ENCODE results near the gene DLD.
"Not testable (repeated sequence)": the region's sequence is repeated elsewhere in the genome, so short reads cannot be mapped to it uniquely, and the experiment has no call there.

Gene DLD

DNA sequence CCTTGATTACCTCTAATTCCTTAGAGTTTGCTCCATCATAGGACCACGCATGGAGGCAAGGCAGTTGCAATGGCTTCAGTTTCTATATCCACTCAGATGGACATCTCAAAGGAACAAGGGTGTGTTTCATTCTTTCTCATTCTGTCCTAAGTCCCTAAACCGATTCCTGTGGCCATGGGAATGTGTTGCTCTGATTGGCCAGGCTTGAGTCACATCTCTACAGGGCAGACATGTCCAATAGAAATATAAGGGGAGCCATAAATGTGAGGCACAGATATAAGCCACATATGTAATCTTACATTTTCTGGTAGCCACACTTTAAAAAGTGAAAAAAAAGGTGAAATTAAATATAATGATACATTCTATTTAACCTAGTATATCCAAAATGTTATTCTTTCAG lies 16.9 kb upstream of the DLD start:
- Histone ChIP-seq H3K27me3 (ENCODE audit: control insufficient read depth in 1 of 2, insufficient read depth in 2 of 2, low read length in 2 of 2) (no peaks in the 10 kb centered on the region), H3K9ac (ENCODE audit: low read depth in 1 of 2, low read length in 2 of 2) (no peak overlapping the region), H3K9me3 (ENCODE audit: control insufficient read depth in 1 of 2, low read length in 2 of 2) (no peaks in the 10 kb centered on the region), H3K4me3 (ENCODE audit: low read depth in 1 of 2, low read length in 2 of 2) (no peak overlapping the region), H3K36me3 (ENCODE audit: control insufficient read depth in 1 of 2, insufficient read depth in 2 of 2, low read length in 2 of 2) (no peaks in the 10 kb centered on the region), H3K27ac (ENCODE audit: low read depth, low read length) (no peak overlapping the region), H3K4me1 (ENCODE audit: control insufficient read depth in 1 of 2, insufficient read depth in 2 of 2, low read length in 2 of 2) (peaks cover under 1 to 4% of the 10 kb centered on the region in 2 donors)

DNA sequence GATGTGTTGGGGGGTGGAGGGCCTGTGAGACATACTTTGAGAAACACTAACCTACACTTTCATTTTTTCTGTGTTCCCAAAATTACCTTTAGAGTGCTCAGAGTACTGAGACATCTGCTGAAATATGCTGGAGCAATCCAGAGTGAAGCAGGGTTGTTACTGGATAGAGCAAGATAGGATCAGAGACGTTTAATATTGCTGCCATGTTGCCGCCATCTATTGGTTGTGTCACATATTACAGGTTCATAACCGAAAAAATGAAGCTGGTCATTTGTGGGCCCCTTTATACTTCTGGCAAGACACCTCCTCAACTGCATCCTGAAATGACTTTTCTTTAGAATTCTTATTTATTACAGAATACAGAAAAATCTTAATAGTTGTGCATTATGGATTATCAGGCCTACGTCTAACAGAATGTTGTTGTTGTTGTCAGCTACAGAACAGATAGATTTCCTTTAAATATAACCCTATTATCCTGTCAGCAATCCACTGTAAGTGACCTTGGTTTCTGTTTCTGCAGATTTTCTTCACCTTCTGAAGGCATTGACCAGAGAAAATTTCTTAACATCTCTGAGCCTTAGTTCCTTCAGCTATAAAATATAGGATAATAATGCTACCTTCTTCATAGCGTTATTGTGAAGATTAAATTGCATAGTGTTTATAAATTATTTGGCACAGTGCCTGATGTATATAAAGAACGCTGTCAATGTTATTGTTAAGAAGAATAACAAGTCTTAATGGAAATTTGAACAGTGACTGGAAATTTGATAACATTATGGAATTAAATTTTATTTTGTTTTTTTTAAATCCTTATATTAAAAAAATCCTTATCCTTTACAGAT lies 16.2 kb upstream of the DLD start:
- no peaks in the 10 kb centered on the region for H3K9me3 ChIP-seq (ENCODE audit: control insufficient read depth in 1 of 2, low read length in 2 of 2)
- H3K4me1 ChIP-seq (ENCODE audit: control insufficient read depth in 1 of 2, insufficient read depth in 2 of 2, low read length in 2 of 2), result peaks cover 3 to 4% of the 10 kb centered on the region in 2 donors
- H3K36me3 ChIP-seq (ENCODE audit: control insufficient read depth in 1 of 2, insufficient read depth in 2 of 2, low read length in 2 of 2), result no peaks in the 10 kb centered on the region
- H3K4me3 ChIP-seq (ENCODE audit: low read depth in 1 of 2, low read length in 2 of 2), result no peak overlapping the region
- H3K9ac ChIP-seq (ENCODE audit: low read depth in 1 of 2, low read length in 2 of 2), result no peak overlapping the region
- H3K27ac ChIP-seq (ENCODE audit: low read depth, low read length), result no peak overlapping the region
- no peaks in the 10 kb centered on the region for H3K27me3 ChIP-seq (ENCODE audit: control insufficient read depth in 1 of 2, insufficient read depth in 2 of 2, low read length in 2 of 2)

DNA sequence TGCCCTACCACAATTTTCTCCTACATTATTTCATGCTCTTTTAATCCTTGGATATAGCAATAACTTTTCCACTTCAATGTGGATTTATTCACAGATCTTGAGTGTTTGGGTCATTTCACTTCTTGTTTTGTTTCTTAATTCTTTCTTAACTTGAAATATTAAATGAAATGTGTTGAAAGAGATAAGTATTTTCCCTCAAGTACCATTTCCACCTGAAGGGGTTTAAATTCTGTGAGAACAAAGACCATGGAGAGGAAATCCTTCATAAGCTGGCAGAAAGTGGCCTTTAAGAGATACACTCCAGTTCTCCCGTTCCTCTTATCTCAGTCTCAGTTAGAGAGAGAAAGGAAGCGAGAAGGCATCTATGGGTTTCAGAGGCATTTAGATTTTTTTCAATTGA lies 14.1 kb upstream of the DLD start:
- H3K9me3 ChIP-seq (ENCODE audit: control insufficient read depth in 1 of 2, low read length in 2 of 2), result no peaks in the 10 kb centered on the region
- peaks cover 0 to 3% of the 10 kb centered on the region in 2 donors for H3K27me3 ChIP-seq (ENCODE audit: control insufficient read depth in 1 of 2, insufficient read depth in 2 of 2, low read length in 2 of 2)
- no peak overlapping the region for H3K9ac ChIP-seq (ENCODE audit: low read depth in 1 of 2, low read length in 2 of 2)
- H3K4me3 ChIP-seq (ENCODE audit: low read depth in 1 of 2, low read length in 2 of 2), result no peak overlapping the region
- peaks cover 3 to 4% of the 10 kb centered on the region in 2 donors for H3K4me1 ChIP-seq (ENCODE audit: control insufficient read depth in 1 of 2, insufficient read depth in 2 of 2, low read length in 2 of 2)
- no peak overlapping the region for H3K27ac ChIP-seq (ENCODE audit: low read depth, low read length)
- no peaks in the 10 kb centered on the region for H3K36me3 ChIP-seq (ENCODE audit: control insufficient read depth in 1 of 2, insufficient read depth in 2 of 2, low read length in 2 of 2)

GRCh38 chr7:107877731-107878382 lies 13.1 kb upstream of the DLD start:
- peaks cover 3% of the 10 kb centered on the region in 2 donors for H3K27me3 ChIP-seq (ENCODE audit: control insufficient read depth in 1 of 2, insufficient read depth in 2 of 2, low read length in 2 of 2)
- H3K4me3 ChIP-seq (ENCODE audit: low read depth in 1 of 2, low read length in 2 of 2), result no peak overlapping the region
- no peak overlapping the region for H3K27ac ChIP-seq (ENCODE audit: low read depth, low read length)

GRCh38 chr7:107878636-107879035 lies 12.3 kb upstream of the DLD start:
- H3K9me3 ChIP-seq (ENCODE audit: control insufficient read depth in 1 of 2, low read length in 2 of 2), result no peaks in the 10 kb centered on the region
- no peak overlapping the region for H3K4me3 ChIP-seq (ENCODE audit: low read depth in 1 of 2, low read length in 2 of 2)
- H3K9ac ChIP-seq (ENCODE audit: low read depth in 1 of 2, low read length in 2 of 2), result no peak overlapping the region
- H3K27me3 ChIP-seq (ENCODE audit: control insufficient read depth in 1 of 2, insufficient read depth in 2 of 2, low read length in 2 of 2), result peaks cover 3% of the 10 kb centered on the region in 2 donors
- no peaks in the 10 kb centered on the region for H3K36me3 ChIP-seq (ENCODE audit: control insufficient read depth in 1 of 2, insufficient read depth in 2 of 2, low read length in 2 of 2)
- no peak overlapping the region for H3K27ac ChIP-seq (ENCODE audit: low read depth, low read length)
- H3K4me1 ChIP-seq (ENCODE audit: control insufficient read depth in 1 of 2, insufficient read depth in 2 of 2, low read length in 2 of 2), result peaks cover 3 to 4% of the 10 kb centered on the region in 2 donors

More at GRCh38 chr7:107877731-107878382, 13.1 kb upstream of the DLD start:
- H3K36me3 ChIP-seq (ENCODE audit: control insufficient read depth in 1 of 2, insufficient read depth in 2 of 2, low read length in 2 of 2), result no peaks in the 10 kb centered on the region
- no peaks in the 10 kb centered on the region for H3K9me3 ChIP-seq (ENCODE audit: control insufficient read depth in 1 of 2, low read length in 2 of 2)
- no peak overlapping the region for H3K9ac ChIP-seq (ENCODE audit: low read depth in 1 of 2, low read length in 2 of 2)
- peaks cover 3 to 4% of the 10 kb centered on the region in 2 donors for H3K4me1 ChIP-seq (ENCODE audit: control insufficient read depth in 1 of 2, insufficient read depth in 2 of 2, low read length in 2 of 2)

DNA sequence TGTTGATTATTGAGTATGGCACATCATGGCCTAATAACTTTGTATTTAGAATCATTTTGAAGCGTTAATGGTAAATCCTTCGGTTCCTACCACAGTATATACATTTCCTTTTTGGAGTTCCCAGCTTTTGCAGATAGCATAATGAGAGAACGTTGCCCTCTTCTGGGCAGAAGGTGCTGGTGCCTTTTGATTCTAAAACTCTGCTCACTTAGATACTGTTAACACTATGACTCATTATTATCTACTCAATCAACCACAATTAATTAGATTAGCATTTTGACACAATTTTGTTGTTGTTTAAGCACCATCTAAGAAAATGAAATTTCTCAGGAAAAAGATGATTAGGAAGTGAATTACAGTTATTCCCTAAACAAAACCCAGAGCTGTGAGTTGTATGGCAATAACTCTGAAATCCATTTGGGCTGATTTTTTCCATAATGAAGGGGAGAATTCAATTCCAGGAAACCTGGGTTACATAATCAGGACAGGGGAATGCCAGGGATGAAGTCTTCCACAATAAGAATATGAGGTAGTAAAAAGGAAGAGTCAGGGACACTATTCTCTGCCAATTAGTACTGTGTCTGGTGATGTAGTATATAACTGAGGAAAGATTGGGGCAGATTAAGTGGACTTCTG lies 11.5 kb upstream of the DLD start:
- Histone ChIP-seq H3K4me1 (ENCODE audit: control insufficient read depth in 1 of 2, insufficient read depth in 2 of 2, low read length in 2 of 2) (peaks cover 3 to 4% of the 10 kb centered on the region in 2 donors), H3K36me3 (ENCODE audit: control insufficient read depth in 1 of 2, insufficient read depth in 2 of 2, low read length in 2 of 2) (no peaks in the 10 kb centered on the region), H3K9ac (ENCODE audit: low read depth in 1 of 2, low read length in 2 of 2) (no peak overlapping the region), H3K27ac (ENCODE audit: low read depth, low read length) (no peak overlapping the region), H3K4me3 (ENCODE audit: low read depth in 1 of 2, low read length in 2 of 2) (no peak overlapping the region), H3K9me3 (ENCODE audit: control insufficient read depth in 1 of 2, low read length in 2 of 2) (no peaks in the 10 kb centered on the region), H3K27me3 (ENCODE audit: control insufficient read depth in 1 of 2, insufficient read depth in 2 of 2, low read length in 2 of 2) (peaks cover 3% of the 10 kb centered on the region in 2 donors)

DNA sequence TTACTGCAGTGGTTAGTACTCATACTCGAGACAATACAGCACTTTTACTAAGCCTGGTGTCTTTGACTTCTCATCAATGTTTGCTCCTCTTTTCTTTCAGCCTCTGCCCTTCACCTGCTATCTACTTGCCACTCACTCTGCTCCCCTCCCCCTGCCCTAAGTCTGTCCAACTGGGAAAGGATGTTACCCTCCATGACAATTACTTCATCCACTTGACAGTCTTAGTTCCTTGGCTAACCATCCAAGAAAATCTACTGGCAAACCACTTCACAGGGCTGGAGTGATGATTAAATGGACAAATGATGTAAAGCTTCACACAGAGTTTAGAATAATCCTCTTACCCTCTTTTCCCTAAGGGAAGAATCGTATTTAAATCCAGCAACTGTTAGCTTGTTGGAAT lies 8.2 kb upstream of the DLD start:
- no peaks in the 10 kb centered on the region for H3K36me3 ChIP-seq (ENCODE audit: control insufficient read depth in 1 of 2, insufficient read depth in 2 of 2, low read length in 2 of 2)
- H3K4me1 ChIP-seq (ENCODE audit: control insufficient read depth in 1 of 2, insufficient read depth in 2 of 2, low read length in 2 of 2), result peaks cover 0 to 3% of the 10 kb centered on the region in 2 donors
- peaks cover 3% of the 10 kb centered on the region in 2 donors for H3K27me3 ChIP-seq (ENCODE audit: control insufficient read depth in 1 of 2, insufficient read depth in 2 of 2, low read length in 2 of 2)
- no peak overlapping the region for H3K4me3 ChIP-seq (ENCODE audit: low read depth in 1 of 2, low read length in 2 of 2)
- no peak overlapping the region for H3K27ac ChIP-seq (ENCODE audit: low read depth, low read length)
- no peak overlapping the region for H3K9ac ChIP-seq (ENCODE audit: low read depth in 1 of 2, low read length in 2 of 2)
- no peaks in the 10 kb centered on the region for H3K9me3 ChIP-seq (ENCODE audit: control insufficient read depth in 1 of 2, low read length in 2 of 2)

- H3K9ac ChIP-seq (ENCODE audit: low read depth in 1 of 2, low read length in 2 of 2), result no peak overlapping the region
These were observed 6.7 kb upstream of the DLD start for GRCh38 chr7:107884066-107884818.

GRCh38 chr7:107887827-107888226 lies 3.2 kb upstream of the DLD start:
- H3K9me3 ChIP-seq (ENCODE audit: control insufficient read depth in 1 of 2, low read length in 2 of 2); H3K27ac ChIP-seq (ENCODE audit: low read depth, low read length); H3K27me3 ChIP-seq (ENCODE audit: control insufficient read depth in 1 of 2, insufficient read depth in 2 of 2, low read length in 2 of 2); H3K9ac ChIP-seq (ENCODE audit: low read depth in 1 of 2, low read length in 2 of 2); H3K36me3 ChIP-seq (ENCODE audit: control insufficient read depth in 1 of 2, insufficient read depth in 2 of 2, low read length in 2 of 2); H3K4me3 ChIP-seq (ENCODE audit: low read depth in 1 of 2, low read length in 2 of 2): not testable (repeated sequence)
- peaks cover 10 to 21% of the 10 kb centered on the region in 2 donors for H3K4me1 ChIP-seq (ENCODE audit: control insufficient read depth in 1 of 2, insufficient read depth in 2 of 2, low read length in 2 of 2)

More at GRCh38 chr7:107884066-107884818, 6.7 kb upstream of the DLD start:
- peaks cover 3% of the 10 kb centered on the region in 2 donors for H3K27me3 ChIP-seq (ENCODE audit: control insufficient read depth in 1 of 2, insufficient read depth in 2 of 2, low read length in 2 of 2)
- no peak overlapping the region for H3K27ac ChIP-seq (ENCODE audit: low read depth, low read length)
- no peaks in the 10 kb centered on the region for H3K36me3 ChIP-seq (ENCODE audit: control insufficient read depth in 1 of 2, insufficient read depth in 2 of 2, low read length in 2 of 2)
- peaks cover 0 to 1% of the 10 kb centered on the region in 2 donors for H3K4me1 ChIP-seq (ENCODE audit: control insufficient read depth in 1 of 2, insufficient read depth in 2 of 2, low read length in 2 of 2)
- no peak overlapping the region for H3K4me3 ChIP-seq (ENCODE audit: low read depth in 1 of 2, low read length in 2 of 2)
- H3K9me3 ChIP-seq (ENCODE audit: control insufficient read depth in 1 of 2, low read length in 2 of 2), result no peaks in the 10 kb centered on the region

All from duodenal mucosa (tissue), 2 donors.